GM18868 (cell line): ENCODE results near the gene EMID1.
"Not testable (repeated sequence)": the region's sequence is repeated elsewhere in the genome, so short reads cannot be mapped to it uniquely, and the experiment has no call there.

Experiments
- ATAC-seq: cut with Tn5 transposase; IDR thresholded peaks from one replicate; pipeline ENCODE4 v1.9.1; 2021; ENCODE audit warnings: mild to moderate bottlenecking, moderate library complexity; ENCODE audit not compliant: unreplicated experiment

EMID1 gene

DNA sequence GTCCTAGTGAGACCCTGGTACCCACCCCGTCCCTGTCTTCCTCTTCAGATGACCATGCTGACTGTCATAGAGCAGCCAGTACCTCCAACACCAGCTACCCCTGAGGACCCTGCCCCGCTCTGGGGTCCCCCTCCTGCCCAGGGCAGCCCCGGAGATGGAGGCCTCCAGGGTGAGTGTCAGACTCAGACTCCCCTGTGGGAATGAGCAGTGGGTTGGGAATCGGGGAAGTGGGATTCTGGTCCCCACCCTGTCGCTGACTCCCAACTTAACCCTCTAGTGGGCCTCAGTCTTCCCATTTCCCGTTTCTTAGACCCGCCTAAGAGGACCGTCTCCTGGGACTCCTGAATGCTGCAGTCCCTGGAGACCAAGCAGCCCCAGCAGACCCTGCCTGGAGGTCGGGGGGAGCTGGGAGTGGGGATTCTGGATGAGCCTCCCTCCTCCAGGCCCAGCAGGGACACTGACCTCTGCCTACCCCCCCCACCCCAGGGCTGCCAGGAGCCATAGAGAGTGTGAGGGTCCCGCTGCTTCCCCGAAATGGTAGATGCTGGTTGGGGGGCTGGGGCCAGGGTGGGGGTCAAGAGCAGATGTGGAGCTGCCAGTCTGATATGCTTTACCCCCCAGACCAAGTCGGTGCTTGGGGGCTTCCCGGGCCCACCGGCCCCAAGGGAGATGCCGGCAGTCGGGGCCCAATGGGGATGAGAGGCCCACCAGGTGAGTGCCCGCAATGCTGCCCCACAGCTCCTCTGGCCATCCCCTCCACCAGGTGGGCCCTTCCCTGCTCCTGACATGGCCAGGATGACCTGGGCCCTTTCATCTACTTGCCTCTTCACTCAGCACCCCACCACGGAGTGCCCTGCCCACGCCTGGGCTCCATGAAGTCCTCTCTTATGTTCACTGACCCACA lies 25.5 kb downstream of the EMID1 start:
- no peak for ATAC-seq

DNA sequence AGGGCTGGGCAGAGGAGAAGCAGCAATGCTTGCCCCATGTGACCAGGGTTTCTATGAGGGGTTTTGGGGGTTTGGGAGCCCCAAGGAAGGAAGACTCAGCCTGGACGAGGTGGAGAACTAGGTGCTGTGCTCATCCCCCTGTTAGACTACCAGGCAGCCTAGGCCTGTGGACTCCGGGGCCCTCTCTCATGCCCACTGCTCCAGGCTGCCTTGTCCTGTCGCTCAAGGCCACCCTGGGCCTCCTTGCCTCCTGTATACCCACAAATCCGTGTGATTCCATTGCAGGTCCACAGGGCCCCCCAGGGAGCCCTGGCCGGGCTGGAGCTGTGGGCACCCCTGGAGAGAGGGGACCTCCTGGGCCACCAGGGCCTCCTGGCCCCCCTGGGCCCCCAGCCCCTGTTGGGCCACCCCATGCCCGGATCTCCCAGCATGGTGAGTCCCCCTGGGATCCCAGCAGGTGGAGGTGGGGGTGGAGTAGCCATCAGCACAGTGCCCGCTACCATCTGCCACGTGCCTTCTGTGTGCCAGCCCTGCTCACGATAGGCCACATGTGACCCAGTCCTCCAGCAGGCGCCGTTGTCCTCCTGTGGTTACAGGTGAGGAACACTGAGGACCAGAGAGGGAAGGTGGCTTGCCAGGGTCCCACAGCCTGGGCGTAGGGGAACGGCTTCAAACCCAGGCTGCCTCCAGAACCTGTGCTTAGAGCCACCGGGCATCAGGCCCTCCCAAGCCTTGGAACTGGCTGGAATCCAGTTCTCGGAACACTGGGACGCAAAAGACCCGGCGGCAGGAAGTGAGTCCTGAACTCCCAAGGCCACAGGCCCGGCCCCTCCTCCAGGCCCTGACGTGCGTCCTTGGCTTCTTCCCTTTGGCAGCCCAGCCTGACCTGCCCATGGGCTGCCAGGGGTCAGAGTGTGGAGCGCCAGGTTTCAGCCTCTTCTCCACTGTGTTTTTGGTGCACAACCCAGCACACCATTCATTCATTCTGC lies 26.6 kb downstream of the EMID1 start:
- no peak for ATAC-seq

DNA sequence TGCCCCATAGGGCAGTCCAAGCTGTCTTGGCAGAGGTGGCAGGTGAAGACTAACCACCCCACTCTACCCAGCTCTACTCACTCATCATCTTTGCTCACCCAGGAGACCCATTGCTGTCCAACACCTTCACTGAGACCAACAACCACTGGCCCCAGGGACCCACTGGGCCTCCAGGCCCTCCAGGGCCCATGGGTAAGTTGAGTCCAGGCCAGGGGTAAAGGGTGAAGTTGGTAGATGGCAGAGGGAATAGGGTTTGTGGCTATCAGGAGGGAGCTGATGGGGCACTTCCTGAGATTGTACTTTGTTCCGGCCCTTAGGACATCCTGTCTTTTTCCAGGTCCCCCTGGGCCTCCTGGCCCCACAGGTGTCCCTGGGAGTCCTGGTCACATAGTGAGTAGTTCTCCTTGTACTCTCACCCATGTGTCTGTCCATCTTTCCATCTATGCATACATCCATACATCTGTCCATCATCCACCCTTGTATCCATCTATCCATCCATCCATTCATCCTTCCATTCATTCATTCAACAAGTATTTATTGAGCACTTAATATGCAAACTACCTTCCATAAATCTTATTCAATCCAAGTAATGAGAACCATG lies 27.7 kb downstream of the EMID1 start:
- no peak for ATAC-seq

DNA sequence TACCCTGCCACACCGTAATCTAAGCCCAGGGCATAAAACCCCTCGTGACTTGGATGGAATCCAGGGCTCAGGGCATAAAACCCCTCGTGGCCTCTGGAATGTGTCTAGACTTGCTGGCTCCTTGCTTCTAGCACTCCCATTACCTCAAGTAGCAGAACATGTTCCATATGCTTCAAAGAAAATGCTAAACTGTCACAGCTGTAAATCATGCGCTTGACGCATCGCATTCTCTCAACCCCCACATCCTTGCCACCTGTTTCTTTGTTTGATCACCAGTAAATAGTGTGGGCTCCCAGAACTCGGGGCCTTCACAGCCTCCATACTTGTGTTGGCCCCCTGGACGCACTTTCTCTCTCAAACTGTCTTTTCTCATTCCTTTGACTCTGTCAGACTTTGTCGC lies 34.8 kb downstream of the EMID1 start:
- not testable (repeated sequence) for ATAC-seq

DNA sequence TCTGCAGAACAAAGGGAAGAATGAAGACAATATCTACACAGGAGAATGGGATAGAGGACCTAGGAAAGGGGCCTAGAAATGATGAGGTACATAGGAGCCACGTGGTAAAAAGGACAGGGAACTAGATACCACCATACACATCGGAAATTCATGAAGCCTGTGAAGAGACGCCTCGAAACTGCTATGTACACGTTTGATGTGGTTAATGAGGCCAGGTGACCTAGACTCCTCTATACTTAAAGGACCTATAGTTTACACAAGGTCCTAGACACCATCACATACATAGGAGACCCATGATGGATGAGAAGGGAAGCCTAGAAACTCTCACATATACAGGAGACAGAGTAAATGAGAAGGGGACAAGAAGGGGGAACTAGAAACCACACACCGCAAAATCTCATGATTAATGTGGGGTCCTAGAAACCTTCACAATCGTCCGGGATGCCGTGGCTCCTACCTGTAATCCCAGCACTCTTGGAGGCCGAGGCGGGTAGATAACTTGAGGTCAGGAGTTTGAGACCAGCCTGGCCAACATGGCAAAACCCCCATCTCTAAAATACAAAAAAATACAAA lies 38.3 kb downstream of the EMID1 start:
- ATAC-seq, result no peak

DNA sequence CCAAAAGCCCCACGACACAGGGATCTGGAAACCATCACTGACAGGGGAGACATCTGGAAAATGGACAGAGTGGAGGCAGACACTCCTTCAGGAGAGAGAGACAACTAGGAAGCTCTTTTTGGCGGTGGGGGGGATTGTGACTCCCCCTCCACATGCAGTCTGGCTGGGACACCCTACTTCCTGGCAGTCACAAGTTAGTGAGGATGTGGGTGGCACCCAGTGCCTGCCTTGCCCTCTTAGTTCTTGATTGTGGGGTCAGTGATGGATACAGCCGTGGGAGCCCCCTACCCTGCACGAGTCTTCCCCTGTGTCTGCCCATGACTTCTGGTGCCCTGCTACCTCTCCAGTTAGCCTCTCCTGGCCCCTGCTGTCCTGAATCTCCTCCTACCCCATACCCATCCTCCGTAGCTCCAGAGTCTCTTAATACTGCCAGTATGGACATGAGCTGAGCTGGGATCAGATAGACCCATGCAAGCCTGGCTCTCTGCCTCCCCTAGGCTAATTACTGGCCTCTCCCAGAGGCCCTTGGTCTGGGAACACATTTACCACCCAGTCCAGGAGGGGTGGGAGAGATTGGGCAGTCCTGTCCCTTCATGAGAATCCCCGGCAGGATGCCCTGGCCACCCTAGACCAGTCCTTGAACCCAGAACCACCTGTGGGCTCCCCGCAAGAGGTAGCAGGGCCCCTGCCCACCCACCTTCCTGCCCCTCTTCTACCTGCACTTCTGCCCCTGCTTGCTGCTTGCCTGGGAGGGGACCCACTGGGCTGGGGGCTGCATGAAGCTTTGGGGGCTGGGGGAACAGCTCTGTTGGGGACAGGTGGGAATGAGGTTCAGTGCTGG lies 39.3 kb downstream of the EMID1 start:
- no peak for ATAC-seq

DNA sequence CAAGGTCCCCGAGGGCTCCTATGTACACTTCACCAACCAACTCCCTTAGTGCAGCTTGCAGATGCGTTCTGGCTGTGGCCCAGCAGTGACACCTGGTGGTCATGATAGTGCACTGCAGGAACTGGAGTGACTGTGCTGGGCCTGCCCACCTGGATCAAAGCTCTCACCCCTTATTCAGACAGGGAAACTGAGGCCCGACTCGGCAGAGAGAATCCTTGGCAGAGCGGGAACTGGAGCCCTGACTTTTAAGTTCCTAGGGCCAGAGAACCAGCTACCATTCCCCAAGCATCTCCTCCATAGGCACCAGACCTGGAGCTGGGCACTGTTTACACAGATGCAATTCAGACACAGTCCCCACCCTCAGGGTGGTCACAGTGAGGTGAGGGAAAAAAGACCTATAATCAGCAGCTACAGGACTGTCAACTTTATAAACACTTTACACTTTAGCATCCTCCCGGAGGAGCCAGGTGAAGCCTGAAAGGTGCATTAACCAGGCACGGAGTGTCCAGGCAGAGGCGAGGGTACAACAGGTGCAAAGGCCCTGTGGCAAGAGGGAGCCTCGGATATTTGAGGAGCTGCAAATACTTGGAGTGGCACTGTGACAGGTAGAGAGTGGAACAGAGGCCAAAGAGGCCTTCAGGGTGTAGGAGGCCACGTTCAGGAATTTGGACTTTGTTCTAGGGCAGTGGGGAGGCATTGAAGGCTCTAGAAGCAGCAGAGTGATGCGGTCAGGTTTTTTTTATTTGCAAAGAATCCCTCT lies 40.1 kb downstream of the EMID1 start:
- ATAC-seq, result no peak

DNA sequence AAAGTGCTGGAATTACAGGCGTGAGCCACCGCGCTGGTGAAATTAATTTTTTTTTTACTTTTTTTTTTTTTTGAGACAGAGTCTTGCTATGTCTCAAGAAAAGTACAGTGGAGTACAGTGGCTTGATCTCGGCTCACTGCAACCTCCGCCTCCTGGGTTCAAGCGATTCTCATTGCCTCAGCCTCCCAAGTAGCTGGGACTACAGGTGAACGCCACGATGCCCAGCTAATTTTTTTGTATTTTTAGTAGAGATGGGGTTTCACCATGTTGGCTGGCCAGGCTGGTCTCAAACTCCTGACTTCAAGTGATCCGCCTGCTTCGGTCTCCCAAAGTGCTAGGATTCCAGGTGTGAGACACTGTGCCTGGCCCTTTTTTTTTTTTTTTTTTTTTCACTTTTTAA lies 42.2 kb downstream of the EMID1 start:
- ATAC-seq, result not testable (repeated sequence)

DNA sequence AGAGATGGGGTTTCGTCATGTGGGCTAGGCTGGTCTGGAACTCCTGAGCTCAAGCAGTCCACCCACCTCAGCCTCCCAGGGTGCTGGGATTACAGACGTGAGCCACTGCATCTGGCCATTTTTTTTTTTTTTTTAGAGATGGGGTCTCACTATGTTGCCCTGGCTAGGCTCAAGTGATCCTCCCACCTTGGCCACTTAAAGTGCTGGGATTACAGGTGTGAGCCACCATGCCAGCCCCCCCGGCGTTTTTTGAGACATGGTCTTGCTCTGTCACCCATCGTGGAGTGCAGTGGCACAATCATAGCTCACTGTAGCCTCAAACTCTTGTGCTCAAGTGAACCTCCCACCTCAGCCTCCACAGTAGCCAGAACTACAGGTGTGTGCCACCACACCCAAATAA lies 45.6 kb downstream of the EMID1 start:
- no peak for ATAC-seq

DNA sequence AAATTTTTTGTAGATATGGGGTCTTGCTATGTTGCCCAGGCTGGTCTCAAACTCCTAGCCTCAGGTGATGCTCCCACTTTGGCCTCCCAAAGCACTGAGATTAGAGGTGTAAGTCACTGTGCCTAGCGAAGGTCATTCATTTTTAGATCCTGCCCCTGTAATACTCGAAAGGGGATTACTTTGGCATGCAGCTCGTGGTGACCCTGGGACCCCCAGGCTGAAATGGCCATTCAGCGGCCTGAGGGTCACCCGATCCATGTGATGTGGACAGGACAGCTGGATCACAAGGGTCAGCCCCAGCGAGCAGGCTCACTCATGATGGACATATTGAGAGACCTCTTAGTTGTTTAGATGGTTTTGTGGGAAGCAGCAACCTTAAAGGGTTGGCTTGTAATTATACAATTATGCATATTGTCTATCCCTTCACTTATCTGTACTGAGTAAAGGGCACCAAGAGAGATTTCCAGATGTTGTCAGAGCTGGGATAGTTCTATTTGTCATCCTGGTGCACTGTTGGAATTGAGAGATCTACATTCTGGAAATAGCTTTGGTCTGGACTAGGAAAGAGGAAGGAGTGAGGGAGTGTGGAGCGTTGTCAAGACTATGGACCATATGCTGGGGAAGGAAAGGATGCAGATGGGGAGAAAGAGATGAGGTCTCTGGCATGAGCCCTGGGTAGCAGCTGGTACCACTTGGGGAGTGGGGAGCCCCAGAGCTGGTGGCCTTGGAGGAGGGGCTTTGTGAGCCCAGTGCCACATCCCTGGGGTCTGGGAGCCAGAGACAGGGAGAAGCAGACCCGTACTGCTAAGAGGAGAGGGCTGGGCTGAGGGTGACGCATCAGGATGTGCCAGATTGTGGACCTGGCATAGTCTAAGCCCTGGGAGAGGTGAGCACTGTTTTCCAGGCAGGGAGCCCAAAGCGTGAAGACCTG lies 46.5 kb downstream of the EMID1 start:
- ATAC-seq, result no peak

DNA sequence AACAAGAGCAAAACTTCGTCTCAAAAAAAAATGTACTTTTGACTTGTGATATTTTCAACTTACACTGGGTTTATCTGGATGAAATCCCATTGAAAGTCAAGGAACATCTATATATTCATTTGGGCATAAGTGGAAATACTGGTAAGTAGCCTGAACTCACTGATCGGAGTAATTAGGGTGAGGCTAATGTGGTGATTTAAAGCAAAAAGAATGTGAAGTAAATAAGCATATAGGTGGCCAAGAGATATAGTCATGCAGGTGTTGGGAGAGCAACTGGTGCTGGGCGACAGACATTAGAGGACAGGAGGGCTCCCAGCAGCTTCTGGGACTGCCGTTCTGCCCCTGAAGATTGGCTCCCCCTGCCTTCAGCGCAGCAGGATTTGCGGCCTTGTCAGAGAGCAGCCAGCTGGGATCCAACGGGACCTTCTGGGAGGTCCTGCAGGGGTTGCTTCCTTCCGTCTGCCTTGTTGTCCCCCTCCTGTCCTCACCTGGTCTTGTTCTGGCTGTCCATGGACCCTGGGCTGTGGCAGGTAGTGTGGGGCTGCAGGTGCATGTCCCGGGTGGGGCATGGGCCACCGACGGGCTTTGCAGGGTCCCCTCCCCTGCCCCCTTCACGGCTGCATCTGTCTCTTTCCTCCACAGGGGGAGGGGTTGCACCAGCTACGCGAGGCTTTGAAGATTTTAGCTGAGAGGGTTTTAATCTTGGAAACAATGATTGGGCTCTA lies 48.0 kb downstream of the EMID1 start:
- no peak for ATAC-seq

DNA sequence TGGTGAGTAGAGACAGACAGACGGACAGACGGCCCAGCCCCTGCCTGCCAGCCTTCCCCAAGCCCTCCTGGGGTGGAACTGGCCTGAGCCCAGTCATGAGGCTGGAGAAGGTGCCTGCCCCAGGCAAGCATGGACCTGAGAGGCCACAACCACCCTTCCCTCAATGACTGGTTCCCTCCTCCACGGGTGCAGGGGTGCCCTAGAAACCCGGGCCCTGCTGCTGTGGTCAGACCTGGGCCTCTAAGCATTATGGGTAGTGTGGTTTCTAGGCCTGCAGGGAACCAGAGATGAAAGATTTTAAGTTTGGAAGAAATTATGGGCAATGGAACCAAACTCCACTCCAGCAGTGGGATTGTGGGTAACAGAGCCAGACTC lies 48.6 kb downstream of the EMID1 start:
- no peak for ATAC-seq

DNA sequence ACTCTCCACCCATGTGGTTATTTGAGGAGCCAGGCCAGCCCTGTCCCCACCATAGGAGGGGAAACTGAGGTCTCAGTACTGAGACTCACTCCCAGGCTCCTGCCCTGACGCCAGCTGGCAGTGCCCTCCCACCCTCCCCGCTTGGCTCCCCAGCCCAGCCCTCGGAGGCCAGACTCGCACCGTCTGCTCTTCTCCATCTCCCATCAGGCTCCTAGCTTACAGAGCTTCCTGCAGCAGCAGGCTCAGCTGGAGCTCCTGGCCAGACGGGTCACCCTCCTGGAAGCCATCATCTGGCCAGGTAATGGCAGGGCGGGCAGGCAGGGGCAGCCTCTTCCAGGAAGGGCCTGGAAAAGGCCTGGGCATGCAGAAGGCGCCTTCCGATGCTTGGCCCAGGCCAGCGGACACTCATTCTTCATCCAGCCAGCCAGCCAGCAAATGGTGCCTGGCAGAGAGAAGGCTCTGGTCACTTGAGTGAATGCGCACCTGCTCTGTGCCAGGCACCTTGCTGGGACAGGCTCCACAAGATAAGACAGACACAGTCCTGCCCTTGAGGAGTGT lies 49.4 kb downstream of the EMID1 start:
- no peak for ATAC-seq

DNA sequence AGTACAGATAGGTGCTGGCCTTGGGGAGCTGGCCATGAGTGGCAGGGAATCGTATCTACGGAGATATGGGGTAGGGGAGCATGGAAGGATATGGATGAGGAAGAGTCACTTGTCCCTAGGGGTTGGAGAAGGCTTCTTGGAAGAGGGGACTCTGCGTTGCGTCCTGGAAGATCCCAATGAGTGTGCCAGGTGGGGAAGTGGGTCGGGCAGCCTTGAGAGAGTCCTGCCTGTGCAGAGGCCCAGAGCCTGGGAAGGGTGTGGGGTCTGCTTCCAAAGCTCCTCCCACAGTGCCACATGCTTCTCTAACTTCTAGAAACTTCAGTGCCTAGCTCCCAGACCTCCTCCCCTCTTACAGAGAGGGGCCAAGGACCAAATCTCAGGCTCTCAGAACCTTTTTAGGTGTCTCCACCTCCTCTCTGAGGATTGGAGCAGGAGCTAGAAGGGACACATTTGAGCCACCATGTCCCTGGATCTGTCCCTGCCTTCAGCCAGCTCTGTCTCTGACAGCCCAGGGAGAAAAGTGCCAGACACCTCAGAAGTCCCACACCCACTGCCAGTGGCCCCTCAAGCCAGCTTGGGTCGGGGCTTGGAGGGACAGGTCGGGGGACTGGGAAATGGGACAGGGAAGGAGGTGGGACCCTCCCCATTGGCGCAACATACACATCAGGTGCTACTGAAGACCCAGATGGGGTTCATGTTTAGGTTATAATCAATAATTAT lies 51.1 kb downstream of the EMID1 start:
- no peak for ATAC-seq

DNA sequence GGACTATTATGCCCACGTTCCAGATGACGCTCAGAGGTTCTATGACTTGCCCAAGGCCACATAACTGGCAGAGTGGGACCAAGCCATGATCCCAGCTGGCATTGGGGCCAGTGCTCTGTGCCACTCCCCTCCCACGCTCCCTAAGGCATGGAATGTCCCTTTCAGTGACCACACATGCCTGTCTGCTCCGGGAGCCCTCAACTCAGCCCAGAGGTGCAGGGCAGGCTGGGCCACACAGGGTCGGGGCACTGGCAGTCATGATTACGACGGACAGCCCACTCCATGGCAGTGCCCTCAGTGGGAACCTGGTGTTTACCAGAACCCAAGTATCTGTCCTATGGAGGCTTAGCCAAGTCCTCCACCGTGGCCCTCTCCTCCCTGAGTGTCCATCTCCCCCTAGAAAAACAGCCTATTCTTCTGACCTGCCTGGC lies 52.1 kb downstream of the EMID1 start:
- ATAC-seq, result no peak

DNA sequence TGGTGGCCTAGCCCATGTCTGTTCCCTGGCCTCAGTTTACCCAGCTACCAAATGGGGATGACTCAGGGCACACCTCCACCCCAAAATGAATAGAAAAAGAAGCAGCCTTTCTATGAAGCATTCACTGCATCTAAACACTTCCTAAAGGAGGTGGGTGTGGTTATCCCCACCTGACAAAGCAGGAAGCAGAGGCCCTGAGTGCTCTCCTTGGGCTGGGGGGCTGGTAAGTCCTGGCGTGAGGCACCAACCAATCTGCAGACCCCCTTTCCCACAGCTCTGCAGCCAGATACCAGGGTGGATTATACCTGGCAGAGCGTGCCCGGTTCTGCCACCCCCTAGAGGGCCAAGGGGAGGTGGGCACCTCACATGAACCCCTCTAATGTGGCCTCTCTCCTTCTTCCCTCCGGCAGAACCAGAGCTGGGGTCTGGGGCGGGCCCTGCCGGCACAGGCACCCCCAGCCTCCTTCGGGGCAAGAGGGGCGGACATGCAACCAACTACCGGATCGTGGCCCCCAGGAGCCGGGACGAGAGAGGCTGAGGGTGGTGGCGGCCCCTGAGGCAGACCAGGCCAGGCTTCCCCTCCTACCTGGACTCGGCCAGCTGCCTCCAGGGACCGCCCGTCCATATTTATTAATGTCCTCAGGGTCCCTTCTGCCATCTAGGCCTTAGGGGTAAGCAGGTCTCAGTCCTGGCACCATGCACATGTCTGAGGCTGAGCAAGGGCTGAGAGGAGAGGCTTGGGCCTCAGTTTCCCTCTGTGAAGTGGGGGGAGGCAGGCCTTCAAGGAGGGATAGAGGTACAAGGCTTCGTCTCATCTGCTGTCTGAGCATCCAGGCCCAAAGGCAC lies 52.9 kb downstream of the EMID1 start:
- no peak for ATAC-seq
